GM23248 (cell line): ENCODE results near the gene CEBPG. TPM values are rescaled to one million over a fixed set of nuclear protein-coding genes. Genes with fewer than 3 reads are reported as not detected.

Experiments
- DNase-seq: peaks from one replicate; pipeline ENCODE4 v3.0.0-alpha.2; 2015
- H2AFZ ChIP-seq: fragments of 200-600 bp; sonication (generic); 2 replicates; pipeline ENCODE4 v1.6.1; 2016; ENCODE audit warnings: antibody characterized with exemption
- H3F3A ChIP-seq: fragments of 200-600 bp; sonication (generic); 2 replicates; pipeline ENCODE4 v1.6.1; 2016; ENCODE audit warnings: mild to moderate bottlenecking, antibody characterized with exemption, mixed run types; ENCODE audit not compliant: insufficient read depth
- H3K27ac ChIP-seq: fragments of 200-600 bp; sonication (generic); 2 replicates; pipeline ENCODE4 v1.5.1; 2016; ENCODE audit warnings: mild to moderate bottlenecking
- H3K27me3 ChIP-seq: fragments of 200-600 bp; sonication (generic); replicated peaks from 2 replicates; pipeline ENCODE4 v1.6.1; 2016; ENCODE audit warnings: mild to moderate bottlenecking; ENCODE audit not compliant: insufficient read depth
- H3K36me3 ChIP-seq: fragments of 200-600 bp; sonication (generic); 2 replicates; pipeline ENCODE4 v1.6.1; 2016; ENCODE audit warnings: low read depth, mild to moderate bottlenecking
- H3K4me1 ChIP-seq: fragments of 200-600 bp; sonication (generic); 2 replicates; pipeline ENCODE4 v1.6.1; 2016; ENCODE audit warnings: mild to moderate bottlenecking; ENCODE audit not compliant: insufficient read depth
- H3K4me2 ChIP-seq: fragments of 200-600 bp; sonication (generic); one replicate; pipeline ENCODE4 v1.6.1; 2016; ENCODE audit warnings: mild to moderate bottlenecking; ENCODE audit not compliant: unreplicated experiment
- H3K4me3 ChIP-seq: fragments of 200-600 bp; sonication (generic); 2 replicates; pipeline ENCODE4 v1.5.1; 2016; ENCODE audit warnings: mild to moderate bottlenecking
- H3K79me2 ChIP-seq: fragments of 200-600 bp; sonication (generic); 2 replicates; pipeline ENCODE4 v1.6.1; 2016; ENCODE audit warnings: mild to moderate bottlenecking; ENCODE audit not compliant: insufficient read depth
- H3K9ac ChIP-seq: fragments of 200-600 bp; sonication (generic); 2 replicates; pipeline ENCODE4 v1.6.1; 2016; ENCODE audit warnings: mild to moderate bottlenecking
- H3K9me2 ChIP-seq: fragments of 200-600 bp; sonication (generic); 2 replicates; pipeline ENCODE4 v1.6.1; 2016; ENCODE audit warnings: mixed run types, mild to moderate bottlenecking, moderate library complexity; ENCODE audit not compliant: insufficient read depth
- H3K9me3 ChIP-seq: fragments of 200-600 bp; sonication (generic); one replicate; pipeline ENCODE4 v1.6.1; 2017; ENCODE audit warnings: low read depth
- H4K20me1 ChIP-seq: fragments of 200-600 bp; sonication (generic); 2 replicates; pipeline ENCODE4 v1.6.0; 2016; ENCODE audit not compliant: insufficient read depth
- EZH2 ChIP-seq: fragments of 200-600 bp; sonication (generic); IDR thresholded peaks from 2 replicates; pipeline ENCODE4 v1.6.1; 2018; ENCODE audit warnings: antibody characterized with exemption, mild to moderate bottlenecking; ENCODE audit not compliant: insufficient read depth, poor library complexity, severe bottlenecking
- EZH2phosphoT487 ChIP-seq: fragments of 200-600 bp; sonication (generic); IDR thresholded peaks from 2 replicates; pipeline ENCODE4 v1.6.1; 2018; ENCODE audit warnings: antibody characterized with exemption, moderate library complexity, mild to moderate bottlenecking, low read depth; ENCODE audit not compliant: insufficient read depth
- WGBS, 2 experiments: methylation state at CpG; one replicate each; pipeline ENCODE4 v1.1.6; 2015 to 2017; ENCODE audit warnings: low lambda C conversion rate in 2 of 2, low coverage in 1 of 2; ENCODE audit errors: missing lambda C conversion rate in 2 of 2; 5-methylcytosine and 5-hydroxymethylcytosine counted together
- in situ Hi-C: fragments of 300-500 bp; cut with MboI; formaldehyde crosslinking; loops from 2 replicates; pipeline ENCODE4 v1.15.0; 2020
- polyA plus RNA-seq: library from polyadenylated mRNA; unstranded; fragments of >200 nt; fragmentation: Nextera tagmentation; extraction: Ambion mirVana; gene quantifications from 2 replicates; pipeline ENCODE4 v1.2.1, GENCODE V29; 2016
- total RNA-seq: library from RNA; depleted of rRNA; stranded (reverse); fragments of >200 nt; shearing (Covaris generic); gene quantifications from 2 replicates; pipeline ENCODE4 v1.2.3, GENCODE V29; 2014; rRNA removed

Gene CEBPG
- total RNA-seq (33.4 and 36.2 TPM in 2 replicates), polyA plus RNA-seq (27.4 and 27.6 TPM in 2 replicates)

- Histone ChIP-seq H3K9ac (peak within 1 kb of the TSS; percentile 99), H3K9me2 (no peaks in the 10 kb centered on the region), H3K27ac (peak within 1 kb of the TSS; percentile 97), H3K4me1 (peaks cover 37% of the 10 kb centered on the region), H2AFZ (peak within 1 kb of the TSS; percentile 85), H3F3A (peaks cover 51% of the 10 kb centered on the region), H3K27me3 (no peaks in the 10 kb centered on the region), H4K20me1 (peaks cover 32% of the 10 kb centered on the region), H3K36me3 (no peaks in the 10 kb centered on the region), H3K4me2 (peak within 1 kb of the TSS; percentile 92), H3K9me3 (no peaks in the 10 kb centered on the region), H3K79me2 (peaks cover 46% of the 10 kb centered on the region), H3K4me3 (peak within 1 kb of the TSS; percentile 100)
- WGBS, 2 experiments: 0% methylated on average over 55 to 70 of the region's 118 CpGs
- TF ChIP-seq EZH2phosphoT487 (no peak), EZH2 (no peak)
- in situ Hi-C loops: no loop called here
- DNase-seq: peak; percentile 95
Observed at GRCh38 chr19:33373453-33374235, at the start of gene CEBPG. CEBPG (plus strand) TSS chr19:33373709; CDS start chr19:33379240, 5,531 bp downstream.

- Histone ChIP-seq H3K4me3 (no peak overlapping the region), H4K20me1 (no peaks in the 10 kb centered on the region), H3K4me1 (no peaks in the 10 kb centered on the region), H2AFZ (no peak overlapping the region), H3K4me2 (no peak overlapping the region), H3F3A (no peaks in the 10 kb centered on the region), H3K27me3 (peaks cover 10% of the 10 kb centered on the region; the same call in 1 of the 2 replicates), H3K9me3 (no peaks in the 10 kb centered on the region), H3K79me2 (no peaks in the 10 kb centered on the region), H3K9ac (no peak overlapping the region), H3K36me3 (no peaks in the 10 kb centered on the region), H3K27ac (no peak overlapping the region), H3K9me2 (no peaks in the 10 kb centered on the region)
- in situ Hi-C loops: no loop called here
- TF ChIP-seq EZH2phosphoT487 (no peak), EZH2 (no peak)
- 34 to 60% methylated on average over 3 of the region's 3 CpGs for WGBS, 2 experiments
- no peak for DNase-seq
Observed at GRCh38 chr19:33324628-33325027, 48.9 kb upstream of the CEBPG start.

GRCh38 chr19:33325920-33326319 is 47.6 kb upstream of the CEBPG start:
- Histone ChIP-seq H3K79me2 (no peaks in the 10 kb centered on the region), H3K9me2 (no peaks in the 10 kb centered on the region), H3K4me1 (no peaks in the 10 kb centered on the region), H3K9me3 (no peaks in the 10 kb centered on the region), H3K27me3 (peaks cover 10% of the 10 kb centered on the region; the same call in 1 of the 2 replicates), H3K4me2 (no peak overlapping the region), H3K27ac (no peak overlapping the region), H3K9ac (no peak overlapping the region), H3K36me3 (no peaks in the 10 kb centered on the region), H4K20me1 (no peaks in the 10 kb centered on the region), H2AFZ (no peak overlapping the region), H3K4me3 (no peak overlapping the region), H3F3A (no peaks in the 10 kb centered on the region)
- WGBS, 2 experiments: 3 to 7% methylated on average over 5 of the region's 5 CpGs
- in situ Hi-C loops: no loop called here
- TF ChIP-seq EZH2phosphoT487 (no peak), EZH2 (no peak)
- DNase-seq: peak; percentile 41

- no peaks in the 10 kb centered on the region for H3F3A ChIP-seq
- TF ChIP-seq EZH2phosphoT487 (no peak), EZH2 (no peak)
- no peak for DNase-seq
- 73 to 77% methylated on average over 8 of the region's 8 CpGs for WGBS, 2 experiments
- no peak overlapping the region for H2AFZ ChIP-seq
- H3K4me2 ChIP-seq: no peak overlapping the region
- no peaks in the 10 kb centered on the region for H3K9me3 ChIP-seq
- H4K20me1 ChIP-seq: no peaks in the 10 kb centered on the region
- no peak overlapping the region for H3K27ac ChIP-seq
- H3K9ac ChIP-seq: no peak overlapping the region
- in situ Hi-C loops: no loop called here
- H3K27me3 ChIP-seq: peaks cover 5% of the 10 kb centered on the region; the same call in 1 of the 2 replicates
- no peaks in the 10 kb centered on the region for H3K4me1 ChIP-seq
- H3K36me3 ChIP-seq: no peaks in the 10 kb centered on the region
- H3K4me3 ChIP-seq: no peak overlapping the region
- H3K79me2 ChIP-seq: no peaks in the 10 kb centered on the region
- H3K9me2 ChIP-seq: no peaks in the 10 kb centered on the region
Observed at GRCh38 chr19:33329060-33329459, 44.4 kb upstream of the CEBPG start.
